Measurements from ENCODE around the gene RBM38.

RBM38 gene

DNA sequence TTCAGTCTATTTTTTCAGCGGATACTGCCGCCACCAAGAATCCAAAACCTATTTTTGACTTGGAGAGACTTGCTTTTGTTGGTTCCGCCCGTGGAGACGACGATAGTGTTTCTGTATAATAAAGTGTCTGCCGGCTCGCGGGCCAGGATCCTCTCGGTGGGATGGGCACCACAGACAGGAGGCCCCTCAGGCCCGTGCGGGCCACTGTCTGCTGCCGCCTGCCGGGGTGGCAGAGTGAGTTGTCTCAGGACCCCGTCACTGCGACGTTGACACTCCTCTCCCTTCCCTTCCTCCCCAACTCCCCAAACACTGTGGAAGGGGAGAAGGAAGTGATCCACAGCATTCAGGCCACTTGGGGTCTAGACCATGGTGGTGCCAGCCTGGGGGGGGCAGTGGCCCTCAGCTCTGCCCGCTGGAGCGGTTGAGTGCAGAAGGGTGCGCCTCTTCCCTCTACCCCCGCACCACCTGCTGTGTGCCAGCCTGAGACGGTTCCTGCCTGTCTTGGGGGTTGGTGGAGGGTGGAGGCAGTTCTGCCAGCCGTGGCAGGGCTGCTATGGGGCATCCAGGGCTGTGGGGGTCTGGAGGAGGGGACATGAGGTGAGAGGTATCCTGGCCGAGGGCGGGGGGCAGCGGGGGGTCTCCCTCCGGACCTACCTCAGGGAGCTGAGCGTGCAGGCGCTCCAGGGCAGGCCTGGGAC lies 17.5 kb downstream of the RBM38 start:
- H3K27me3 ChIP-seq (ENCODE audit: insufficient read depth, low read length): no peaks in the 10 kb centered on the region
- H3K4me1 ChIP-seq (ENCODE audit: insufficient read depth, low read length): no peaks in the 10 kb centered on the region
- no peak overlapping the region for H3K4me3 ChIP-seq (ENCODE audit: low read length)
- H3K9ac ChIP-seq (ENCODE audit: low read depth, low read length): no peak overlapping the region
- H3K9me3 ChIP-seq (ENCODE audit: insufficient read depth, low read depth, low read length): no peaks in the 10 kb centered on the region
- peaks cover 58% of the 10 kb centered on the region for H3K36me3 ChIP-seq (ENCODE audit: insufficient read depth, low read depth, low read length)
- no peak overlapping the region for H3K27ac ChIP-seq (ENCODE audit: low read length)

DNA sequence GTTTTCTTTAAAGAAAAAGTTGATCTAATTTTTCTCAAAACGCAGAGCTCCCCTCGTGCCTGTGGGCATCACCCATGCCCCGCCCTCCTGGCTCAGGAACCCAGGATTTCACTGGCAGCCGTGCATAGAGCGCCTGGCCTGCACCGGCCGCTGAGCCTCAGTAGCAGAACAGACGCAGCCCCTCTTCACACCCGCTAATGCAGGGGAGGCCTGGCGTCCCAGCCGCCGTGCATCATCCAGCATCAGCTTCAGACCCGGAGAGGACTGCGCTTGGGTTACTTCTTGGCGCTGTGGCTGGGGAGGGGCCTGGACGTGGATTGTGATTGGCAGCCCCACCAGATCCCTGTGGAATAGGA lies 18.1 kb downstream of the RBM38 start:
- H3K36me3 ChIP-seq (ENCODE audit: insufficient read depth, low read depth, low read length): peaks cover 52% of the 10 kb centered on the region
- H3K4me1 ChIP-seq (ENCODE audit: insufficient read depth, low read length): no peaks in the 10 kb centered on the region
- no peak overlapping the region for H3K27ac ChIP-seq (ENCODE audit: low read length)
- no peak overlapping the region for H3K4me3 ChIP-seq (ENCODE audit: low read length)
- no peaks in the 10 kb centered on the region for H3K27me3 ChIP-seq (ENCODE audit: insufficient read depth, low read length)
- H3K9ac ChIP-seq (ENCODE audit: low read depth, low read length): no peak overlapping the region
- H3K9me3 ChIP-seq (ENCODE audit: insufficient read depth, low read depth, low read length): no peaks in the 10 kb centered on the region

DNA sequence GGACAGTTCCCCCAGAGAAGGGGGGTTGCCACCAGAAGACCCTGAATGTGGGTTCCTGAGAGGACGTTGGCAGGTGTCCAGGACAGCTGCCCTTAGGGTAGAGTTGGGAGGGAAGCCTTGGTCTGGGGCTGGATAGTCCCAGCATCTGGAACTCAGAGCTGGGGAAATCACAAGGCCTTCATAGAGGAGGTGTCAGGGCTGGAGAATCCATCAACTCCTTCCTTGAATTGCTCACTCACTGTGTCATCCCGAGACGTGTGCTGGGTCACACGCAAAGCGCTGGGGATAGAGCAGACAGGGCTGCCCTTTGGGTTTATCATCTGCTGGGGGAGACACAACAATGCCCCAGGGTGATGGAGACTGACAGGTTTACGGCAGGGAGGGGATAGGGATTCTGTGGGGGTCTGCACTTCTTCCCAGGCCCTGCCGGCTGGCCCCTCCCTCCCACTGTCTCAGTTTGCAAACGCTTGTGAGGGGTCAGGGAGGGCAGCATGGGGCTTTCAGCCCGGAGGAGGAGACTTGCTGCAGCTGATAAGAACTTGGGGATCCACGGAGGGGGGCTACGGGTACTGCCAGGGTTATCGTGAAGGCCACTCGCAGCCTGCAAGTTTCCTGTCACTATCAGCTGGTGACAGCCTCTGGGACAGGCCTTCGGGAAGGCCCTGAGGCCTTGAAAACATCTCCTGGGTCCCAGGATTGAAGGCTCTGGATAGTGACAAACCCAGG lies 18.6 kb downstream of the RBM38 start:
- H3K9me3 ChIP-seq (ENCODE audit: insufficient read depth, low read depth, low read length): no peaks in the 10 kb centered on the region
- peaks cover 48% of the 10 kb centered on the region for H3K36me3 ChIP-seq (ENCODE audit: insufficient read depth, low read depth, low read length)
- no peaks in the 10 kb centered on the region for H3K4me1 ChIP-seq (ENCODE audit: insufficient read depth, low read length)
- H3K4me3 ChIP-seq (ENCODE audit: low read length): no peak overlapping the region
- H3K9ac ChIP-seq (ENCODE audit: low read depth, low read length): no peak overlapping the region
- no peaks in the 10 kb centered on the region for H3K27me3 ChIP-seq (ENCODE audit: insufficient read depth, low read length)
- no peak overlapping the region for H3K27ac ChIP-seq (ENCODE audit: low read length)

DNA sequence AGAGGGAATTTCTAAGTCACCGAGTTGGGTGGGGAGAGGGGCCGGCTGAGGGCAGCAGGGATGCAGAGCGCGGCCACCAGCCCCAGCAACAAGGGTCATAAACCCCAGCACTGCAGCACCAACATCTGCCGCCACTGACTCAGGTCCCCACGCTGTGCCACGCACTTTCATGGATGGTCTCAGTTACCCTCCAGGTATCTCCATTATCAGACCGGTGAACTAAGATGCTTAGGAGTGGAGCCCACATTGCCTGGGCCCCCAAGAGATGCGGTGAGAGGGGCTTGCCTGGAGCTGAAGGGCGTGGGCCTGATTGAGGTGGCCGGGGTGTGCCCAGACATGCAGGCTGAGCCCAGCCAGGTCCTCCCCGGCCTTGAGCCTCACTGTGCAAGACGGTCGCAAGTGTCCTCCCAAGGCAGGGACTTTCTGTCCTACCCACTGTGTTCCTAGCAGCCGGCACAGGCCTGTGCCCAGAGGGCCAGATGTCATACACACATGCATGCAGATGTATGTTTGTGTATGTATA lies 19.3 kb downstream of the RBM38 start:
- no peaks in the 10 kb centered on the region for H3K27me3 ChIP-seq (ENCODE audit: insufficient read depth, low read length)
- H3K27ac ChIP-seq (ENCODE audit: low read length): no peak overlapping the region
- no peak overlapping the region for H3K9ac ChIP-seq (ENCODE audit: low read depth, low read length)

DNA sequence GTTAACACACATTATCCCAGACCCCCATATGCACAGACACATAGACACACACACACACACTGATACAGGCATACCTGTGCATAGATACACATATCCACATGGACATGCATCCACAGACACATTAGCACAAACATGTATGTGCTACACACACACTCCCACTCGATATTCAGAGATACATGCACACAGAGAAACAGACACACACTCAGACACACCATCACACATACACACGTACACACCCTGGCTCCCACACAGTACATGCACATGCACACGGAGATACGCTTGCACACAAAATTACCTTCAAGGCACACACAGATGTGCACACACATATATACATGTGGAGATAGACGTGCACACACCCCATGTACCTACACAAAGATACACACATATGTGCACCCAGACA lies 19.7 kb downstream of the RBM38 start:
- Histone ChIP-seq H3K9ac (ENCODE audit: low read depth, low read length) (no peak overlapping the region), H3K27me3 (ENCODE audit: insufficient read depth, low read length) (no peaks in the 10 kb centered on the region), H3K4me3 (ENCODE audit: low read length) (no peak overlapping the region), H3K4me1 (ENCODE audit: insufficient read depth, low read length) (no peaks in the 10 kb centered on the region), H3K9me3 (ENCODE audit: insufficient read depth, low read depth, low read length) (no peaks in the 10 kb centered on the region), H3K27ac (ENCODE audit: low read length) (no peak overlapping the region), H3K36me3 (ENCODE audit: insufficient read depth, low read depth, low read length) (peaks cover 37% of the 10 kb centered on the region)

More for the DNA sequence above, 19.3 kb downstream of the RBM38 start:
- Histone ChIP-seq H3K36me3 (ENCODE audit: insufficient read depth, low read depth, low read length) (peaks cover 42% of the 10 kb centered on the region), H3K4me3 (ENCODE audit: low read length) (no peak overlapping the region), H3K4me1 (ENCODE audit: insufficient read depth, low read length) (no peaks in the 10 kb centered on the region), H3K9me3 (ENCODE audit: insufficient read depth, low read depth, low read length) (no peaks in the 10 kb centered on the region)

DNA sequence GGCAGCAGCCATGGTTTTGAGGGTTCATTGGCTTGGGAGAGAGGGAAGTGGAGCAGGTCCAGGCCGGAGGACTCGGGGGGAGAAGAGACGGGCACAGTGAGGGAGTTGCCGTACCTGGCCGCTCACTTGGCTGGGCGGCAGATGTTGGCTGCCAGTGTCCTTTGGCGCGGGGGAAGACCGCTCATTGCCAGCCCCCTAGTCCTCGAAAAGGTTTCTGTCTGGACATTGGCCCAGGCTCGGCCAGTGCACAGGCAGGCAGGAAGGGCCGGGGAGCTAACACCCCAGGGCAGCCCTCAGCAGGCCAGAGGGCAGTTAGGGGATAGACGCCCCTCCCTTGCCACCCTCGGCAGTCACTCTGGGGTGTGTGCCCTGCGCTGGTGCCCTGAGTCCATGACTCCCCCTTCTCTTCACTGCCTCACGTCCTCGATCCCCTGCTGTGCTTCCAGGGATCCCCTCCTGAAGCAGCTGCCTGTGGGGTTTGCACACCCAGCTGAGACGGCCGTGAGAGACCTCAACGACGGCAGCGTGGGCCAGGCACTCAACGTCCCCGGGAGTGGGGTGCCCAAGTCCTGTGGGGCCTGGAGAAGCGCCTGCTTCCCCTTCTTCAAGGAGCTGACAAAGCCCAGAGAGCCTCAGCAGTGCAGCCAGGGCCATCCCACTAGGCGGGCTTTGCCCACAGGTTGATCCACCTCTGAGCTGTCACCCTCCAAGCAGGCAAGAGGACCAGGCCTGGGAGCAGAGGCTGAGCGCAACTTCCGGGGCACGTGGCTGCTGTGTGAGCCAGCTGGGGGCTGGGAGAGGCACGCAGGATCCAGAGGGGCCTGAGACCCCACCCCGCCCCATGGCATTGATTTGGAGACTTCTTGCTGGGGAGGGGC lies 20.4 kb downstream of the RBM38 start:
- Histone ChIP-seq H3K4me1 (ENCODE audit: insufficient read depth, low read length) (no peaks in the 10 kb centered on the region), H3K27me3 (ENCODE audit: insufficient read depth, low read length) (no peaks in the 10 kb centered on the region)

DNA sequence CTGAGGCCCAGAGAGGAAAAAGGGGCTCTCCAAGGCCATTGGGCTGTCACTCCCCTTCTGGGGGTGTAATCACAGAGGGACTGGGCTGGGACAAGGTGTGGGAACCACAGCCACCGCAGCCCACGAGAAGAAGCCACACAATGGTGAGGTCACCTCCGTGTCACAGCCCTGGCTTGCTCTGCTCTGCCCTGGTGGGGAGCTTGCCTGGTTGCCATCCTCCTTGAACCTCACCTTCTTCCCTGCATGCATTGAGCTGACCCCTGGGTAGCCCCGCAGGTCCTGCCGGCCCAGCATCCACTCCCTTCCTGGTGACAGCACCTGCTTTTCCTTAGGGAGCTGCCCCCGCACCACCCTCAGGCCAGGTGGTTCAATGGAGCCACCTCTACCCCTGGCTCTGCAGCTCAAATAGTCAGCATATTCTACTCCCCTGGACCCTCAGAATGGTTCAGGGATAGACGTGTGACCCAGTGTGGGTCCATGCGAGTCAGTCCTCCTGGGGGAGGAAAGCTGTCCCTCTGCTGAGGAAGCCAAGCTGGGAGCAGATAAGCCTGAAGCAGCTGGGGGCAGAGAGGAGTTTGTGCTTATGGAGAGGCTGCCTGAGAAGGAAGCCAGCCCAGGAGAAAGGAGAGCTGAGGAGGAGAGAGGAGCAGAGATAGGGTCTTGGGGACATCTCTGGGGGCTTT lies 21.3 kb downstream of the RBM38 start:
- Histone ChIP-seq H3K9me3 (ENCODE audit: insufficient read depth, low read depth, low read length) (no peaks in the 10 kb centered on the region), H3K27ac (ENCODE audit: low read length) (no peak overlapping the region), H3K9ac (ENCODE audit: low read depth, low read length) (no peak overlapping the region), H3K27me3 (ENCODE audit: insufficient read depth, low read length) (no peaks in the 10 kb centered on the region), H3K4me1 (ENCODE audit: insufficient read depth, low read length) (no peaks in the 10 kb centered on the region), H3K36me3 (ENCODE audit: insufficient read depth, low read depth, low read length) (peaks cover 24% of the 10 kb centered on the region), H3K4me3 (ENCODE audit: low read length) (no peak overlapping the region)

More for the DNA sequence above, 20.4 kb downstream of the RBM38 start:
- H3K4me3 ChIP-seq (ENCODE audit: low read length): no peak overlapping the region
- peaks cover 31% of the 10 kb centered on the region for H3K36me3 ChIP-seq (ENCODE audit: insufficient read depth, low read depth, low read length)
- no peak overlapping the region for H3K9ac ChIP-seq (ENCODE audit: low read depth, low read length)
- H3K9me3 ChIP-seq (ENCODE audit: insufficient read depth, low read depth, low read length): no peaks in the 10 kb centered on the region
- H3K27ac ChIP-seq (ENCODE audit: low read length): no peak overlapping the region

DNA sequence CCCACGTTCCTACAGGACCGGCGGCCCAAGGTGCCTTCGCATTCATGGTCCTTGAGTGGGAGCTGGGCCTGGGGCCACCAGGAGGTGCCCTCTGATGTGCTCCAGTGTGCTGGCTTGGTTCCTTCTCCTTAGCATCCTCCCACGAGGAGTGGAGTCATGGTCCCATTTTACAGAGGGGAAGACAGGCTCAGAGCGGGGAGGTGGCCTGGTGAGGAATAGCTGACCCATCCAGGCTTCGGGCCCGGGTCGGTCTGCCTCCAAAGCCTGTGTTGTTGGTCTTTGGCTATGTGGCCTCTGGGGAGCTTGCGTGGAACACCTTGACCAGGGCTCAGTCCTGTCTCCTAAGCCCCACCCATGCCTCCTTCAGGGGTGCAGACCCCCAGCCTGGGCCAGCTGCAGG lies 22.8 kb downstream of the RBM38 start:
- H3K27me3 ChIP-seq (ENCODE audit: insufficient read depth, low read length): no peaks in the 10 kb centered on the region
- no peaks in the 10 kb centered on the region for H3K4me1 ChIP-seq (ENCODE audit: insufficient read depth, low read length)
- H3K9ac ChIP-seq (ENCODE audit: low read depth, low read length): no peak overlapping the region
- no peaks in the 10 kb centered on the region for H3K9me3 ChIP-seq (ENCODE audit: insufficient read depth, low read depth, low read length)
- H3K27ac ChIP-seq (ENCODE audit: low read length): no peak overlapping the region
- H3K36me3 ChIP-seq (ENCODE audit: insufficient read depth, low read depth, low read length): peaks cover 9% of the 10 kb centered on the region
- H3K4me3 ChIP-seq (ENCODE audit: low read length): no peak overlapping the region

DNA sequence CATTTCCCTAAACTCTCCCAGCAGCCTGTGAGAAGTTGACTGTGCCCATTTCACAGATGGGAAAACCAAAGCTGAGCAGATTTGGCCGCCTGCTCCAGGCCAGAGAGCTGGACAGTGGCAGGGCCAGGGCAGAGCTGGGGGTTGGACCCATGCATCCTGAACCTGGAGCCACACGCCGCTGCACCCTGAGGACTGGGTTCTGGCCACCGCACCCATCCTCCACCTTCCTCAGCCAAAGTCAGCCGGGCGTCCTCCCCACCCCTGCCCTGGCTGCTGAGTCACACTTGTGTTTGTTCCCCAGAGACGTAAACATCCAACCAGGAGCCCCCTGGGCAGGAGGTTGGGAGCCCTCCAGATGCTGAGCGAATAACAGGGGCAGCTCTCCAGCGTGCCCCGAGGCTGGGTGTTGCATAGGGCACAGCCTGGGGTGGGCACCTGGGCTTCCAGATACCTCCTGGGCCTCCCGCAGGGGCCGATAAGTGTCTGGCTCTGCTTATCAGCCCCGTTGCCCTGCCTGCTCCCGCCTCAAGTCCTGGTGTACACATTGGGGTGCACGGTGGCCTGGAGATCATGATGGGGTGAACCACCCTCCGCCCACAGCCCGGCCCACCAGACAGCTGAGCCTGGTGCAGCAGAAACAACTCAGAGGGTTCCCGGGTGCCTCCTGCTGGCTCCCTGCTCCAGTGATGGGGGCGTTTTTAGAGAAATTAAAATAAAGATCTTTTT lies 23.8 kb downstream of the RBM38 start:
- no peak overlapping the region for H3K4me3 ChIP-seq (ENCODE audit: low read length)
- no peaks in the 10 kb centered on the region for H3K36me3 ChIP-seq (ENCODE audit: insufficient read depth, low read depth, low read length)
- H3K27ac ChIP-seq (ENCODE audit: low read length): no peak overlapping the region
- H3K27me3 ChIP-seq (ENCODE audit: insufficient read depth, low read length): no peaks in the 10 kb centered on the region
- no peak overlapping the region for H3K9ac ChIP-seq (ENCODE audit: low read depth, low read length)
- no peaks in the 10 kb centered on the region for H3K4me1 ChIP-seq (ENCODE audit: insufficient read depth, low read length)
- H3K9me3 ChIP-seq (ENCODE audit: insufficient read depth, low read depth, low read length): no peaks in the 10 kb centered on the region

DNA sequence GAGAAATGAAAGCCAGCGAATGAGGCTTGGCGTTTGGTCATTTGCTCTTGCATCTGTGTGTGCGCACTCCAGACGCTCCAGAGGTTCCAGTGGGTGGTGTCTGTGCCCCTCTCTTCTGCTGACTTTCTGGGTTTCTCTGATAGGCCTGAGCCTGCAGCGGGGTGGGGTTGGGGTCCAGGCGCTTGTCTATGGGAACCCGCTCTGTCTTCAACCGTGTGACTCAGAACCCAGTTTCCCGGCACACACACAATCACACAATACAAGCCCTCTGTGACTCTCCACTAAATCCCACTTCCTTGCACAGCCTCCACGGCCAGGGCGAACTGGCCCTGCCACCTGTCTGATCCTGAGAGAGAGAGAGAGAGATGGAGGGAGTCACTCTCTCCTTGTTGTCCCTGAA lies 24.6 kb downstream of the RBM38 start:
- H3K36me3 ChIP-seq (ENCODE audit: insufficient read depth, low read depth, low read length): no peaks in the 10 kb centered on the region
- H3K4me3 ChIP-seq (ENCODE audit: low read length): no peak overlapping the region
- no peak overlapping the region for H3K9ac ChIP-seq (ENCODE audit: low read depth, low read length)
- no peak overlapping the region for H3K27ac ChIP-seq (ENCODE audit: low read length)
- no peaks in the 10 kb centered on the region for H3K4me1 ChIP-seq (ENCODE audit: insufficient read depth, low read length)
- H3K27me3 ChIP-seq (ENCODE audit: insufficient read depth, low read length): no peaks in the 10 kb centered on the region
- H3K9me3 ChIP-seq (ENCODE audit: insufficient read depth, low read depth, low read length): no peaks in the 10 kb centered on the region

All from iPS-20b (cell line).